GM18520 (cell line): ENCODE measurements around the gene EOLA1.
"Not testable (repeated sequence)": the region's sequence is repeated elsewhere in the genome, so short reads cannot be mapped to it uniquely, and the experiment has no call there.

Experiments
- ATAC-seq: cut with Tn5 transposase; IDR thresholded peaks from one replicate; pipeline ENCODE4 v1.9.1; 2021; ENCODE audit not compliant: unreplicated experiment

Gene EOLA1

DNA sequence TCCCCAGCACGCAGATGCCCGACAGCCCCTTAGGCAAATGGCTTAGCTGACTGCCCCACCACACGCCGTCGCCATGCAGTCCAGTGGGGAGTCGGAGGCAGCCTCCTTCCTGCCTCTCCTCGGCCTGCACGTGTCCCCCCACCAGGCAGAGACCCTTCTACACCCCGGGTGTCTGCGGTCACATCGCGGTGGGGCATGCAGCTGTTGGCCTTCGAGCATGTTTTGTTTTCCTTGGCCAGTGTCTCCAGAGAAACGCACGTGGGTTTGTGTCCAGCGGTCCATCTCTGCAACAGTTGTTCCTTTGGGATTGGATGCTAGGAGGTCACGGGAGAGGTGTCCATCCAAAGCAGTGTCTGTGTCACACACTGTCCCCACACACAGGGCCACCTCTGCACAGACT, 54.4 kb downstream of the EOLA1 start, which contains the start of gene HSFX2:
Gene HSFX2 (minus strand): TSS at position 101 of the 400 bp plus-strand sequence. CDS start 614 bp downstream, outside the sequence.
- ATAC-seq = not testable (repeated sequence)

DNA sequence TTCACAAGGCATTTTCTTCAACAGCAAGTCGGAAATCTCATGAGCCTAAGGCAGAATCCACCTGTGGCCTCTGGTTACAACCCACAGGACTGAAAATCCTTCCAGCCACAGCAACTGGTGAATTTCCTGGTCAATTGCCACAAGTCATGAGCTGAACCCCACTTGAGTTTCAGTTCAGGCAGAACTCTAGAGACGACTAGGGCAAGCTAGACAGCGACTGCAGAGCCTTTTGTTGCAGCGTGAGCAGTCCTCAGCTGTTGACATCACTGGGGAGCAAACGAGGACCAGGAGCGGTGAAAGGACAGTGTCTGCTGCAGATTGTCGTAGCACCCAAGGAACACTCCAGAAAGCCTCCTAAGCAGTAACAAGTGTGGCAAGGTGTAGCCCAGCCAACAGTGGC, 55.1 kb downstream of the EOLA1 start:
- ATAC-seq = not testable (repeated sequence)
